AG09309 (cell line): ENCODE results near the gene ABCC10.
"Not testable (repeated sequence)": the region's sequence is repeated elsewhere in the genome, so short reads cannot be mapped to it uniquely, and the experiment has no call there.

Experiments used
- DNase-seq: peaks from one replicate; pipeline ENCODE4 v3.0.0-alpha.2; 2010; ENCODE audit warnings: low read depth
- H3K4me3 ChIP-seq: 2 replicates; pipeline ENCODE4 v1.5.1; 2011; ENCODE audit warnings: mild to moderate bottlenecking, low read depth, low read length, moderate library complexity; ENCODE audit not compliant: control insufficient read depth
- CTCF ChIP-seq: IDR thresholded peaks from 2 replicates; pipeline ENCODE4 v1.5.1; 2011; ENCODE audit warnings: mild to moderate bottlenecking, low read depth, low read length, inconsistent platforms; ENCODE audit not compliant: insufficient read depth, control insufficient read depth; ENCODE audit errors: missing control alignments

The ABCC10 gene

GRCh38 chr6:43454290-43454695 is 27.0 kb downstream of the ABCC10 start:
- no peak overlapping the region for H3K4me3 ChIP-seq
- DNase-seq, result no peak

GRCh38 chr6:43454696-43455530 is 27.6 kb downstream of the ABCC10 start:
- peak; percentile 42 for DNase-seq
- H3K4me3 ChIP-seq, result peak overlapping the region; percentile 49
- TF ChIP-seq CTCF, result no peak

More at GRCh38 chr6:43454290-43454695, 27.0 kb downstream of the ABCC10 start:
- peak; percentile 95 for TF ChIP-seq CTCF

GRCh38 chr6:43455531-43456428 is 28.4 kb downstream of the ABCC10 start, which contains the start of gene DLK2:
Gene DLK2 (minus strand): TSS chr6:43455548. CDS start chr6:43454825, 723 bp downstream.
- no peak for TF ChIP-seq CTCF
- DNase-seq, result no peak

GRCh38 chr6:43457643-43458042 is 30.3 kb downstream of the ABCC10 start:
- no peak for DNase-seq
- TF ChIP-seq CTCF, result no peak
- H3K4me3 ChIP-seq, result no peak overlapping the region

More at GRCh38 chr6:43455531-43456428, 28.4 kb downstream of the ABCC10 start, which contains the start of gene DLK2:
- peak within 1 kb of the TSS; percentile 49 for H3K4me3 ChIP-seq

- DNase-seq, H3K4me3 ChIP-seq: not testable (repeated sequence)
Observed at GRCh38 chr6:43458154-43458553, 30.8 kb downstream of the ABCC10 start.

- no peak for DNase-seq
- TF ChIP-seq CTCF, result no peak
Observed at GRCh38 chr6:43459535-43459934, 32.2 kb downstream of the ABCC10 start.

More at GRCh38 chr6:43459535-43459934, 32.2 kb downstream of the ABCC10 start:
- H3K4me3 ChIP-seq, result no peak overlapping the region
